Measurements from ENCODE around the gene IGFL3. TPM values are rescaled to one million over a fixed set of nuclear protein-coding genes. Genes with fewer than 3 reads are reported as not detected.

The IGFL3 gene
- total RNA-seq: not detected in 2 replicates

DNA sequence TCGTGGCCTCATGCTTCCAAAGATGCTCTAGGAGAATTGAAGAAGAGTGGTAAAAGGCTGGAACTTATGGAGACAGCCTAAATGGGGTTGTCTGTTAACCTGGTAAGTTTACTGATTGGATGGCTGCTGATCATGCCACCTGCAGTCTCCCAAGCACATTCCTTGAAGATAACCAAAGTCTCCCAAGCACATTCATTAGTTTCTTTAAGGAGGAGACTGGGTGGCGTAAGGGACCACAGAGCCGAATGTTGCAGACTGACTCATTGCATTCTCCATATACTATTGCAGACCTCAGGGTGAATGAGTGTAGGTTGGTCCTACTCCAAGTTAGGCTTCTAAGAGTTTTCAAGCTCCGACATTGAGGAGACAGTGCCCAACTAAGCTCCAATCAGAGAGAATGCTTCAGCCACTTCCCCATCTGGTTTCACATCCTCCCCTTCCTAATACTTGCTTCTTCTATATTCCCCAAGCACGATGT, at the start of gene IGFL3:
Gene IGFL3 (minus strand): TSS at position 51 of the 478 bp plus-strand sequence. CDS start 39 bp downstream, at position 12.

DNA sequence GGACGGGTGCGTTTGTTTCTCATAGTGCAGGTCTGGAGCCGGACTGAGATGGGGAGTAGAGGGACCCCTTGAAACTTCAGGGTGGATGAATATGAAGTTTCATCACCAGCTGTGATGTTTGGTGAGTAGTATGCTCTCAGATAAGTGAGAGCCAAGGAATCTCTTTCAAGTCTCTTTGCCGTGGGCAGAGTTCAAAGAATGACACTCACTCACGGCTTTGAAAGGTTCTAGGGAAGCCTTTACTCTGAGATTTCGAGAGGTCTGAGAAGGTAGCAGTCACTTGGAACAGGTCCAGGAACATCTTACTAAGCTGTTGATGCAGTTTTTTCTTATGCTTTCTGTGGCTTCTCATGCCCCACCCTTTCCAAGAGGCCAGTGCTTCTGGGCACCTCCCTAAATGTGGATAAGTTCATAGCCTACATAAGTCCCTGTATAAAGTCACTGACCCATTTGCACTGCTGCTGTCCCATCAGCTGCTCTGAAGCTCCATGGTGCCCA, 23.4 kb upstream of the IGFL3 start, which contains the start of gene IGFL2:
Gene IGFL2 (plus strand): TSS at position 448 of the 498 bp plus-strand sequence. CDS start 41 bp downstream, at position 489.

Other genes starting within 250 kb of the IGFL3 start
- gene IRF2BP1, start 238.5 kb downstream of the IGFL3 start, total RNA-seq: 21.7 and 26.9 TPM in 2 replicates
- gene MYPOP, start 222.1 kb downstream of the IGFL3 start, total RNA-seq: 1.7 and 2.7 TPM in 2 replicates
- gene NANOS2, start 209.9 kb downstream of the IGFL3 start, total RNA-seq: not detected in 2 replicates
- gene NOVA2, start 150.8 kb downstream of the IGFL3 start, total RNA-seq: under 0.01 TPM in 1 of 2 replicates, not detected in the other
- 5.3 and 6.2 TPM in 2 replicates for gene CCDC61, start 129.2 kb downstream of the IGFL3 start, total RNA-seq
- gene PGLYRP1, start 101.6 kb downstream of the IGFL3 start, total RNA-seq: not detected in 2 replicates
- not detected in 2 replicates for gene IGFL4, start 83.7 kb downstream of the IGFL3 start, total RNA-seq
- 0.48 and 0.85 TPM in 2 replicates for gene IGFL2, start 23.6 kb upstream of the IGFL3 start, total RNA-seq
- 1.4 TPM in 1 of 2 replicates, not detected in the other for gene IGFL1, start 105.1 kb upstream of the IGFL3 start, total RNA-seq
- 0.48 and 0.85 TPM in 2 replicates for gene HIF3A, start 172.4 kb upstream of the IGFL3 start, total RNA-seq
- gene PPP5C, start 222.4 kb upstream of the IGFL3 start, total RNA-seq: 39.0 and 39.9 TPM in 2 replicates